HK-2 (cell line): ENCODE data around the gene ARSA.
"Not testable (repeated sequence)": the region's sequence is repeated elsewhere in the genome, so short reads cannot be mapped to it uniquely, and the experiment has no call there.

Experiments used
- DNase-seq: peaks from one replicate; pipeline ENCODE4 v3.0.0-alpha.2; 2018; ENCODE audit not compliant: unreplicated experiment

The ARSA gene

DNA sequence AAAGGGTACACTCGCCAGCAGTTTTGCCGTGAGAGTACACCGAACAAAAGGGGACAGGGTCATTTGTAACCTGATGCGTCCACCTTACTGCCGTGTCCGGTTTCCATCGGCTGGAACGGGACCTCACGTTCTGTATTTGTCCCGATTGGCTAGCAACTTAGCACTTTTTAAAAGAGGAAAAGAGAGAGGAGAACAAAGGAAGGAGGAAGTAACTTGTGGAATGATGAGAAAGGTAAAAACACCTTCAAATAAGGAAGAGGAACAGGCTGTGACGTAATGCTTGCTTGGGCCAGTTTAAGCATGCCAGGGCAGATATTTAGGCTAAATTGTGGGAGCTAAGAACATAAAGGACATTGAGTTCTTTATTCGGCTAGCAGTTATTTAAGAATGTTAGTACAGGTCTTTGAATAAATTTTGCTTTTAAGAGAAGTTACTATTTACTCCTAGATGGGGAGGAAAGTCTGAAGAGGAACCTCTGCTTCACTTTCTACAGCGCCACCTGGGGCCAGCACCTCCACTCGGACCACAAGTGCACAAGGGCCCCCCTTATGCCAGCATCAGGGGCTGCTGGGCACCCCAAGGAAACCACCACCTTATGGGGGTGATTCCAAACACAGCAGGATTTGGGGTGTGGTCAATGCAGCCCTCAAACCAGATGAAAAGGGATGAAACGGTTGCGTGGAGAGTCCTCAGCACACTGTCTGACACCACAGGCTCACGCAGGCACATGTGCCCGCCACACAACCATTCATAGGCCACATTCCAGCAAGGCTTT lies 5.8 kb downstream of the ARSA start:
- no peak for DNase-seq

DNA sequence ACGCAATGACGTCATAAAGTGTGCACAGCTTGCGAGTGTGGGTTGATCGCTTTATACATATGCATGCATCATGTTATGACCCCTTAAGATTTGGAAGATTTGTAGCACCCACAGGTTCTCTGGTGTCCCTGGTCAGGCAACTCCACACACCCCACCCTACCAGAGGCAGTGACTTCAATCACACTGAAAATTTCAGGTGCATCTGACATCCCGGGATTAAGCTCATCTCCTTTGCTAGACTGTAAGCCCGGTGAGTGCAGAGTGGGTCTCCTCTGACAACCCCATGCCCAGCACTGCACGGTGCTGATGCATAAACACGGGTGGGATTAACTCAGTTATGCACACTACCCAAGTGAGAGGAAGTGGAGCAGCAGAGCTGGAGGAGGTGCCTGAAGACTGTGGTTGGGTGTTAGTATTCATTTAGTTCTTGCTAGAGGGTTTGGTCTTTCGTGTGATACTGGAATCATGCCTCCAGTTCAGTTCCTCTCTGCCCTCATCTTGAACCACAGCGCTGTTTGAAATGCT lies 6.5 kb downstream of the ARSA start:
- DNase-seq: no peak

DNA sequence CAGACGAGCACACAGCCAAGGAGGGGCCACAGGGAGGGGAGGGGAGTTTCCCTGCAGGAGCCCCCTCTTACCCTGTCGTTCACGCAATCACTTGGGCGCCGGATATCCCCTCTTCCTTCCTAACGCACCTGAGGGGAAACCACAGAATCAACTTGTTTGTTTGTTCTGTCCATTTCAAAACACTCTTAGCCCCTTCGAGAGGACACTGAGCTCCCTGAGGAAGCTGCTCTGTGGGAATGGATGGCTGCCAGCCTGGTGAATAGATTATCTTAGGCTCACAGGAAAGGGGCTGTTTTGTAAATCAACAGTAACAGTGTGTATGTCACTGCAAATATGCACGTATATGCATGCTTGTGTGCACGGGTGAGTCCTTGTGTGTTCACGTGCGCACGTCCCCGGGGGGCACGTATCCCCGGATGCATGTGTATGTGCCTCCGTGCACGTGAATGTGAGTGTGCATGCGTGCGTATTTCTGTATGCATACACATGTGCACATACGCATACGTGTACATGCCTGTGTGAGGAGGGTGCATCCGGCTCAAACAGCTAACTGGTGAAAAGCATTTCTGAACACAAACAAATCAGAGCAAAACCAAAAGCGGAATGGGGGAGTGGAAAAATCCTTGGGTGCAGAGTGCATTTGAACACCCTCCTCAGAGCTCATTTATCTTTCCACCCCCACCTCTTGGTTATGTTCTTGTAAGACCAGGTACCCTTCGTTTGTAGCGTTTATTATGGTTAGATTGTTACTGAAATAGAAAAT lies 7.2 kb downstream of the ARSA start:
- DNase-seq: peak; percentile 69

DNA sequence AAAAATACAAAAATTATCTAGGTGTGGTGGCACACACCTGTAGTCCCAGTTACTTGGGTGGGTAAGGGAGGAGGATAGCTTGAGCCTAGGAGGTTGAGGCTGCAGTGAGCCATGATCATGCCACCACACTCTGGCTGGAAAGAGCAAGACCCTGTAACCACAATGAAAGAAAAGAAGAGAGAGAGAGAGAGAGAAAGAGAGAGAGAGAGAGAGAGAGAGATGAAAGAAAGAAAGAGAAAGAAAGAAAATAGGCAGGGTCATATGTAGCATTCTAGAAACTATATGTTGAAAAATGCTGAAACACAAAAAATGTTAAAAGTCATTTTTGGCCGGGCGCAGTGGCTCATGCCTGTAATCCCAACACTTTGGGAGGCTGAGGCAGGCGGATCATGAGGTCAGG lies 13.7 kb downstream of the ARSA start:
- not testable (repeated sequence) for DNase-seq

DNA sequence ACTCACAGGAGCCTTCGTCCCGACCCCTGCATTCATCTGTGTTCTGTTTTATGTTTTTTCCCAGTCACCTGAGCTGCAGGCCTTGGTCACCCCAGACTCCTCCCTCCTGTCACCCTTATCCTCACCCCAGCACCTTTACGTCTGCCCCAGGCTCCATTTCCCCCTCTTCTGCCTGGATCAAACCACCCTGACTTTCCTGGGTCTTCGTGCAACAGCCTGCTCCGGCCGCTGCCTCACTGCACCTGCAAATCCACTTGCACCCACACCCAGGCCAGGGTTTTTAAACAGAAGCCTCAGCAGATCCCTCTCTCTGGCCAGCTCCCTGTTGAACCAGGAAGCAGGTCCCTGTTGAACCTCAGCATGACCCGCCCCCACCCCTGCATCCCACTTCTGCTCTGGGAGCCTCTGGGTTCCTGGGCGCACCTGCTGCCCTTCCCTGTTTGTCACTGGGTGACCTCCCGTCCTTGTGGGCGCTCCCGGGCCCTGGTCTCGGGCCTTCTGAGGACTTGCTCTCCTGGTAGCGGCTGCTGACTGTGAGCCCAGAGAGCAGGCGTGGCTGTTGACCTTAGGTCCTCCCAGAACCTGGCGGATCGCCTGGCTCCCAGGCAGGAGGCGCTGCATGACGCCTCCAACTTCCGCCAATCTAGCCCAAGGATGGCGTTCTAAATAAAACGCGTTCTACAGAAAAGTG lies 14.5 kb downstream of the ARSA start:
- DNase-seq: no peak

DNA sequence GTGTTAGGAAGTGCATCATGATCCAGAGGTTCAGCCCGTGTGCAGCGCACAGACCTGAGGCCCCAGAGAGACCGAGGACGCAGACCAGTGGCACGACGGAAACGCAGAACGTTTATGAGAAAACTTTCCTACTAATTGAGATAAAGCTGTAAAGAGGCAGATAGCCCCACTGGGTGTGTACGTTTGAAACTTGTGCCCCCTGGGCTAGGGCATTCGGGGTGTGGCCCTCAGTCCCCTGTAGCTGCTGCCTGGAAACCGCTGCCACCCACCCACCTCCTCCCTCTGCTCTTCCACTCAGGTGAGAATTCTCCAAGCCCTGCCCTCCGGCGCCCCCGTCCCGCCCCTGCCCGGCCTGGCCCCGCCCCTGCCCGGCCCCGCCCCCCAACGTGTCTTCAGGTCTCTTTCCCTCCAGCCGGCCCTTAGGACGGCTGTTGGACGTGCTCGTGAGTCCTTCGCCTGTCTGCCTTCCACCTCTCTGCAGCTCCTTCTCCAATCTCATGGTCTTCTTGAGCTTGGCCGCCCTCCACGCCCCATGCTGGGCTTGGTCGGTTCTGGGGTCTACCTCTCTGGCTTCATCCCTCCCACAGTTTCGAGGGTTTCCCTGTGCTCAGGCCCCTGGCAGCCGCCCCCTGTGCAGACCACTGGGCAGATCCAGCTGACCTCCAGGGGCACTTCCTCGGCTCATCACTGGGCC lies 15.3 kb downstream of the ARSA start:
- no peak for DNase-seq

DNA sequence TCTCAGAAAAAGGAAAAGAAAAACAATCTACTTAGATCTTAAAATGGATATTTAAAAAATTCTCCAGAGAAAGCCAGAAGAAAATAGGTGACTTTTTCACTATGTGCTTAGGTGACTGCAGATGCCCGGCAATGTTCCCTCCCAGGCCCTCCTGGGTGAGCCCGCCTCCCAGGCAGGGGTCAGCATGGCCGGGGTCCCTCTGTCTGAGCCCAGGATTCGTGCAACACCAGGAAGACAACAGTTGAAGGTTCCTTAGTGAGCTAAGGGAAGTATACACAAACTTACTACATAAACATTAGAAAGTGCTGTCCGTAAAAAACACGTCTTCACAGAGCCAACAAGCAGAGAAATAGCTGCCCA lies 15.8 kb downstream of the ARSA start:
- DNase-seq: no peak

DNA sequence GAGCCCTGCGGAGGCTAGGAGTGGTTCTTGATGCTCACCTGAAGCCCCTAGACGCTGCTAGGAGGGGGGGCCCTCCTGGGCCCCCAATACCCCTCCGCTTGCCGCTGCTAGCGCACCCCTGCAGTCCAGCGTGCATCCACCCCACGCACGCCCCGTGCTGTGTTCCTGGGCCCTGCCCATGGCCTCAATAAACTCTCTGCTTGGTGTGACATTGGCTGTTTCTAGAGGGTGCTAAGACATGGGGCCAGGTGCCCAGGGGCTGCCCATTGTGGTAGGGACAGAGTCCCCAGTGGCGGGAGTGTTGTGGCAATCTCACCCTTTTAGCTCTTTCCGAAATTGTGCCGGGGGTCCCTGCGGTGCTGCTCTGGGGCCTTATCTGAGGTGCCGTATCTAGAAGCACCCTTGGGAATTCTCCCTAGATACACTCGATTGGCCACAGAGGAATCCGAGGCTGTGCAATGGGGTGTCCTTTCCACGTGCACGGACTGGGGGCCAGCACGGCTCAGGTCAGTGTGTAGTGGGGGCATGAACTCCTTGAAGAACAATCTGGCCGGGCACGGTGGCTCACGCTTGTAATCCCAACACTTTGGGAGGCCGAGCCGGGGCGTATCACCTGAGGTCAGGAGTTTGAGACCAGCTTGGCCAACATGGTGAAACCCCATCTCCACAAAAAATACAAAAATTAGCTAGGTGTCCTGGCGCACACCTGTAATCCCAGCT lies 16.5 kb downstream of the ARSA start:
- DNase-seq: no peak

DNA sequence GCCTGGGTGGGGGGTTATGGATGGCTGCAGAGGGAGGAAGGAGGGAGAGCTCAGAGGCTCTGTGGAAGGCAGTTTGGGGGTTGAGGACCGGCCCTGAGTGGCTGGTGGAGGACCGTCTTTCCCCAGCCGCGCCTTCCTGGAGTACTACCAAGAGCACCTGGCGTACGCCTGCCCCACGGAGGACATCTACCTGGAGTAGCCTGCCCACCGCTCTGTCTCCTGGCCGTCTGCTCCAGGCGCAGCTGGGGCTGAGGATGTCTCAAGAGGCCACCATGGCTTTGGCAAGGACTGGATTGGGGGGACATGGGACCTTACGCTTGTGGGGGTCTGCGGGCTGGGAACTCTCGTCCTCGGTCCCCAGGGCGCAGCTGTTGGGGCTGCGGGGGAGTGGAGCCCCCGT lies 17.4 kb downstream of the ARSA start:
- no peak for DNase-seq

DNA sequence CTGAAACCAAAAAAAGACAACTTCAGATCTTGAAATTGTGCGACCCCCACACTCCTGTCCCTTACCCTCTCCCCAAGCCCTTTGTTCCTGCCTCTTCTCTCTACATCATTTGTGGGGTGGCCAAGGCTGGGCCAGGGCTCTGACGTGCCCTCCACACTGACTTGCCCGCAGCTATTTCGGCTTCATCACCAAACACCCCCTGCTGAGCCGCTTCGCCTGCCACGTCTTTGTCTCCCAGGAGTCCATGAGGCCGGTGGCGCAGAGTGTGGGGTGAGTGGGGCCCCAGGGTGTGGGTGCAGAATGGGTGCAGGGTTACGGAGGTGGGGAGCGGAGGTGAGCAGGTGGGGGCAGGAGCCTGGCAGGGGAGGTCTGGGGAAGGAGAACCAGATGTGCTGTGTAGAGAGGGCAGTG lies 17.9 kb downstream of the ARSA start:
- DNase-seq: no peak

DNA sequence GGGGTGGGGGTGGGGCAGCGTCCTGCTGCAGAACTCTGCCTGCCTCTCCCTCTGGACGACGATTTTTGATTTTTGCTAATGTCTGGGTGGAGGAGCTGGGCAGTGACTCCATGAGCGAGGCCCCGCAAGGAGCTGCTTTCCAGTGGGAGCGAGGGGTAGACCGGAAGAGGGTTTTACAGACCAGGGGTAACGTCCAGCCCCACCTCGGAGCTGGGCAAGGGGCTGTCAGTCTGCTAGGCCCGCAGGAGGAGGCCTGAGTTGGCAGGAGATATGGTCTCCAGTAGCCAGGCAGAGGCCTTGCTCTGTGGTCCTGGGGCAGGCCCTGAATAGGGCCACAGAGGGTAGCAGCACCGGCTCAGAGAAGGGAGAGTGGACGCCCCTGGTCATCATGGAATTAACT lies 18.4 kb downstream of the ARSA start:
- DNase-seq: no peak

DNA sequence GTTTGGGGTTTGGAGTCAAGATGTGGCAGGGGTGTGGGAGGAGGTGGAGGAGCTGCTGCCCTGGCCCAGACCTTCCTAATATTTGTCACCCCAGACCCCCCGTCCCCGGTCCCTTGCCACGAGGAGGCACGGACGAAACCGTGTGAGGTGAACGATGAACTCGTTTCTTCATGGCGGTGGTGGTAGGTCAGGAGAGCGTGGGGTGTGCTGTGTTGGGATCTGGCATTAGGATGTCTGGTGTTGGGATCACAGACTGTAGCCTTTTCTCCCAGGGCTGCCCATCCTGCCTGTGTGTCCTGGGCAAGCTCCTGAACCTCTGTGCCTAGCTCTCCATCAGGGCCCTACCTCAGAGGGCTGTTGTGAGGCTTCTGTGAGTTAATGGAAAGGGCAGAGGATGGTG lies 19.0 kb downstream of the ARSA start:
- no peak for DNase-seq

DNA sequence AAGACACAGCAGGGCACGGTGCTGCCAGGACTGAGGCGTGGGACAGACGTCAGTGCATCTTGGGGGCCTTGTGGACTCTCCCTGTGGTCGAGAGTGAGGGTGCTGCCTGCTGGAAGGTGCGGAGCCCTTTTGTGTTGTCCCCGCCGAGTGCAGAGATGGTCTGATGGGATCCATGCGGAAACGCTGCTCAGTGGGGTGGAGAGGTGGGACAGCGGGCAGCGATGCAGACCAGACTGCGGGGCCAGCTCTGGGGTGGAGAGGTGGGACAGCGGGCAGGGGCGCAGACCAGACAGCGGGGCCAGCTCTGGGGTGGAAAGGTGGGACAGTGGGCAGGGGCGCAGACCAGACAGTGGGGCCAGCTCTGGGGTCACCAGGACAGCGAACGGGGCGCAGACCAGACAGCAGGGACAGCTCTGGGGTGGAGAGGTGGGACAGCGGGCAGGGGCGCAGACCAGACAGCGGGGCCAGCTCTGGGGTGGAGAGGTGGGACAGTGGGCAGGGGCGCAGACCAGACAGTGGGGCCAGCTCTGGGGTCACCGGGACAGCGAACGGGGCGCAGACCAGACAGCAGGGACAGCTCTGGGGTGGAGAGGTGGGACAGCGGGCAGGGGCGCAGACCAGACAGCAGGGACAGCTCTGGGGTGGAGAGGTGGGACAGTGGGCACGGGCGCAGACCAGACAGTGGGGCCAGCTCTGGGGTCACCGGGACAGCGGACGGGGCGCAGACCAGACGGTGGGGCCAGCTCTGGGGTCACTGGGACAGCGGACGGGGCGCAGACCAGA lies 19.7 kb downstream of the ARSA start:
- not testable (repeated sequence) for DNase-seq

DNA sequence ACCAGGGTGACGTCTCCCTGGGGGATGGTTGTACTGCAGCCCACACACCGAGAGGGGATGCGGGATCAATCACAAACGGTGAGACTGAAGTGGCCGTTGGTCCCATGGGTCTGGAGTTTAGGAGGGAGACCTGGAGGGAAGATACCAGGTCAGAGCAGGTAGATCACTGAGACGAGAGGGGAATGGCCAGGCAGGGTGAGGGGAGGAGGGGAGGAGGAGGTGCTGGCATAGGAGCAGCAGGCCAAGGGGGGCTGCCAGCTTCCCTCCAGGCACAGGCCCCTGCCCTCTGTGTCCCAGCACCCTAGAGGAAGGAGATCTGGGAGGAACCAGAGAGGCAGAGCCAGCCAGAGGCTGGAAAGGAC lies 20.3 kb downstream of the ARSA start:
- DNase-seq: no peak

DNA sequence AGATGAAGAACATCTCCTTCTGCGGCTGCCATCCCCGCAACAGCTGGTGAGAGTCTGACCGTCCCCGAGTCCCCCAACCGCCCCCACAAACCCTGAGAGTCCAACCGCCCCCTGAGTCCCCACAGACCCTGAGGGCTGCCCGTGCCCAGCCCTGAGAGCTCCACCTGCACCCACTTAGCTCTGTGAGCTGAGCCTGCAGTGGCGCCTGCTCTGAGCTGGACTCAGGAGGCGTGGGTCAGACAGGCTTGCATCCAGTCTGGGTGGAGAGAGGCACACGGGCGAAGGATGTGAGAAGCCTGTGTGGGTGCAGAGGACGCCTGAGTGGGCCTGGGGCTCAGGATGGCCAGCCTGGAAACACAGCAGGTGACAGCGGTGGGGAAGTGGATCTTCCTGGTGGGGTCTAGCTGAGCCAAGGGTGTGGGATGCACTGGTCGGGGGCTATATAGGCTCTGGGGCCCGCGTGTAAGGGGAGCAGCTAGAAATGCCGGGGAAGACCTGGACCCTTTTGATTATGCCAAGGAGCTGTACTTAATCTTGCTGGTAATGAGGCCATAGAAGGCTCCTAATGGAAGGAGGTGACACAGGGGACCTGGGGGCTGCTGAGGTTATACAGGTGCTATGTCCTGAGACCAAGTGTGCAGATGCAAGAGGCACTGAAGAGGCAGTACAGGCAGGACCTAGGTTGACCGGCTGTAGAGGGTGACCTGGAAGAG lies 20.9 kb downstream of the ARSA start:
- no peak for DNase-seq

DNA sequence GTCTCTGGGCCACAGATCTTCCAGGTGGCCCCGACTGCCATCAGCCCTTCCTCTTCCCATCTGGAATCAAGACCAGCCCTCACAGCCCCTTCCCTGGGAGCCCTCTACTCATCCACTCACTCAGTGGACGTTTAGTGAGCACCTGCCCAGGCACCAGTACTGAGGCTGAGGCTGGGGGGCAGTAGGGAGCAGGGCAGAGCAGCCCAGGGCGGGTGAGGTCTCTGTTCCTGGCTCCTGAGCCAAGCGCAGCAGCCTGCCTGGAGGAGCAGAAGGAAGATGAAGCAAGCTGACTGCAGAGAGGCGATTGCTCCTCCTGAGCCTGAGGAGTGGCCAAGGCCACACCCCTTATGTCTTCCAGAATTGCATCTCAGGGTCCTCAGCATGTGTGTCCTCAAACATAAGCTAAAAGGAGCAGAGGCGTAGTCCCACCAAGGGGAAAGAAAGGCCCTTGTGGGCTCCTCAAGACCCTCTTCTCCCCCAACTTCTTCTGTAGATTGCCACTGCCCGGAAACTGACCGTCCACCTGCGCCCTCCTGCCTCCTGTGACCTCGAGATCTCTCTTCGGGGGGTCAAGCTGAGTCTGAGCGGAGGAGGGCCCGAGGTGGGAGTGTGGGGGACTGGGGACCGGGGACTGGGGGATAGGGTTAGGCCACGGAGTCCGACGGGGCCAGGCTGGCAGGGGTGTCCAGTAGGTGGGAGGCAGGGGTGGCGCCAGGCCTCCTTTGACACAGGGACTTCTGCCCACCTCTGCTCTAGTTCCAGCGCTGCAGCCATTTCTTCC lies 21.6 kb downstream of the ARSA start:
- no peak for DNase-seq

DNA sequence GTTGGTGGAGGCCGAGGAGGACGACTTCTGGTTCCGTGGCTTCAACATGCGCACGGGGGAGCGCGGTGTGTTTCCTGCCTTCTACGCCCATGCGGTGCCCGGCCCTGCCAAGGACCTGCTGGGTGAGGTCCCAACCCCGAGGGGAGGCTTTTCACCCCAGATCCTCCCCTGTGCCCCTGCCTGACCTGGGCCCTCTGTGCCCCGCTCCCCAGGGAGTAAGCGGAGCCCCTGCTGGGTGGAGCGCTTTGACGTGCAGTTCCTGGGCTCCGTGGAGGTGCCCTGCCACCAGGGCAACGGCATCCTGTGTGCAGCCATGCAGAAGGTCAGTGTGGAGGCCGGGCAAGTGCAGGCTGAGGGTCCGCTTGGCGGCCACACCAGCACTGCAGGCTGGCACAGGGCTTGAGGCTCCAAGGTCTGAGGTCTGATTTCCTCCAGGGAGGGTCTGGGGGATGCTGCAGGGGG lies 22.3 kb downstream of the ARSA start:
- DNase-seq: no peak

DNA sequence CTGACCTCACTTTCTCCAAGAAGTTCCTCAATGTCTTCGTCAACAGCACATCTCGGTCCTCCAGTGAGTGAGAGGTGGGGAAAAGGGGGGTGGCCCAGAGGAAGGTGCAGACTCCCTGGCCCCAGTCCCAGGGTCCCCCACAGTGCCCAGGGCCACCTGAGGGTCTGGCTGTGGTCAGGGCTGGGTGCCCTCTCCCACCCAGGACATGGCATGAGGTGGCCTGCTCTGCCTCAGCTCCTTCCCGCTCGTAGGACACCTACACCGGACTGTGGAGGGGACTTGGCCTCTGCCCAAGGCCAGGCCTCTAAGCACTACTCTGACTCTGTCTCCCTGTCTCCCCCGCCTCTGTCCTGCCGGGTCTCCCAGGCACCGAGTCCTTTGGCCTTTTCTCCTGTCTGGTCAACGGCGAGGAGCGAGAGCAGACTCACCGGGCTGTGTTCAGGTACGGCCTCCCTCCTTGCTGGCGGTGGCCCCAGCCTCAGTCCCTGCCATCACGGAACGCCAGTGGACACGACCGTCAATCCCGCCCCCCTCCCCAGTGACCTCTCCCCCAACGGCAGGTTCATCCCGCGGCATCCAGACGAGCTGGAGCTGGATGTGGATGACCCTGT lies 22.8 kb downstream of the ARSA start:
- no peak for DNase-seq
